Lung (tissue), 12 donors: ENCODE measurements around the gene SEL1L3. TPM values are rescaled to one million over a fixed set of nuclear protein-coding genes. Genes with fewer than 3 reads are reported as not detected.

ENCODE experiments used
- ATAC-seq: fragments of 200-7000 bp; cut with Tn5 transposase; one replicate; pipeline ENCODE4 v1.9.1; 2020; ENCODE audit warnings: moderate number of reproducible peaks; ENCODE audit not compliant: insufficient read depth, low FRiP score
- DNase-seq, 3 donors: peaks; one replicate each; pipeline ENCODE4 v3.0.0-alpha.2; 2013 to 2017
- H3K27ac ChIP-seq, 2 donors: one replicate each; pipeline ENCODE4 v1.5.1; 2013; ENCODE audit warnings: mild to moderate bottlenecking in 2 of 2, moderate library complexity in 2 of 2, control low read depth in 1 of 2, inconsistent platforms in 1 of 2, low read depth in 1 of 2, low read length in 1 of 2
- H3K27me3 ChIP-seq, 3 donors: one replicate each; pipeline ENCODE4 v1.5.1; 2013; ENCODE audit warnings: low read length in 2 of 3; ENCODE audit not compliant: control insufficient read depth in 3 of 3, insufficient read depth in 3 of 3
- H3K36me3 ChIP-seq, 4 donors: one replicate each; pipeline ENCODE4 v1.5.1; 2013; ENCODE audit warnings: low read length in 4 of 4, mild to moderate bottlenecking in 1 of 4, moderate library complexity in 1 of 4; ENCODE audit not compliant: control insufficient read depth in 4 of 4, insufficient read depth in 4 of 4
- H3K4me1 ChIP-seq, 5 donors: one replicate each; pipeline ENCODE4 v1.5.1; 2013; ENCODE audit warnings: low read length in 5 of 5, mild to moderate bottlenecking in 2 of 5, moderate library complexity in 1 of 5; ENCODE audit not compliant: control insufficient read depth in 5 of 5, insufficient read depth in 5 of 5
- H3K4me3 ChIP-seq: one replicate; pipeline ENCODE4 v1.5.1; 2013; ENCODE audit warnings: mild to moderate bottlenecking, control low read depth, moderate library complexity
- H3K9ac ChIP-seq, 2 donors: one replicate each; pipeline ENCODE4 v1.5.1; 2013; ENCODE audit warnings: low read length in 2 of 2, control low read depth in 1 of 2; ENCODE audit not compliant: insufficient read depth in 1 of 2
- H3K9me3 ChIP-seq, 4 donors: one replicate each; pipeline ENCODE4 v1.5.1; 2013; ENCODE audit warnings: low read length in 3 of 4, mild to moderate bottlenecking in 1 of 4, moderate library complexity in 1 of 4; ENCODE audit not compliant: control insufficient read depth in 4 of 4, insufficient read depth in 3 of 4
- WGBS, 2 donors: extraction: QIAGEN DNeasy Blood & Tissue Kit; methylation state at CpG; one replicate each; pipeline ENCODE4 v1.1.7; 2013; 5-methylcytosine and 5-hydroxymethylcytosine counted together
- polyA plus RNA-seq, 2 donors: library from polyadenylated mRNA; stranded (reverse); fragments of 200-250 nt; gene quantifications; one replicate each; pipeline ENCODE4 v1.2.1, GENCODE V29; 2013
- total RNA-seq, 2 donors: library from RNA; depleted of rRNA in 1 of 2; stranded (reverse); fragments of >200 nt in 1 of 2; gene quantifications; one replicate each; pipeline ENCODE4 v1.2.1, GENCODE V29; 2014 to 2021
- TF ChIP-seq, protein P1 (sequence below): IDR thresholded peaks from 2 replicates; pipeline ENCODE4 v1.5.1; 2012; ENCODE audit warnings: mild to moderate bottlenecking; ENCODE audit errors: control extremely low read depth, extremely low read depth
- donor health status: control.
- donor health status: control.
- donor health status: Bipolar disorder and iron deficiency.
- donor health status: healthy.
- donor health status: DM: yes; HTN: yes; CAD: no.

SEL1L3 gene
- total and polyA plus RNA-seq, 4 donors: 29.2 to 93.3 (median 57.1) TPM

DNA sequence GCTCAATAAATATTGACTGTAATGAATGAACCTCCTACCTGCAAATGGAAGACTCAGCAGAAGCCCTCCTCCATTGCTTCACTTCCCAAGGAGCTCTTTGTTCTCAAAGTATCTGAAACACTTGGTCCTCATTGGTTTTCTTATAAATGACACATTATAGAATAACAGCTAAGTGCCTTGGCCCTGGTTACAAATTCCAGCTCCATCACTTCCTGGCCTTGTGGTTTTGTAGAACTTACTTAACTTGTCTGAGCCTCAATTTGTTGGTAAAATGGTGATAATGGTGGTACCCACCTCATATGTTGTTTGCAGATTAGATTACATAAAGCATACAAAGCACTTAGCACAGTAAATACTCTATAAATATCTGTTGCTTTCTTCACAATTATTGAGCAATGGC lies 26.0 kb upstream of the SEL1L3 start:
- ATAC-seq (no peak), DNase-seq (no peak)
- H3K9ac ChIP-seq: no peak overlapping the region
- peaks cover 0 to 41% (median 9%) of the 10 kb centered on the region in 5 donors for H3K4me1 ChIP-seq
- no peak overlapping the region for H3K4me3 ChIP-seq
- H3K36me3 ChIP-seq: no peaks in the 10 kb centered on the region
- no peaks in the 10 kb centered on the region for H3K9me3 ChIP-seq
- TF ChIP-seq, protein P1, sequence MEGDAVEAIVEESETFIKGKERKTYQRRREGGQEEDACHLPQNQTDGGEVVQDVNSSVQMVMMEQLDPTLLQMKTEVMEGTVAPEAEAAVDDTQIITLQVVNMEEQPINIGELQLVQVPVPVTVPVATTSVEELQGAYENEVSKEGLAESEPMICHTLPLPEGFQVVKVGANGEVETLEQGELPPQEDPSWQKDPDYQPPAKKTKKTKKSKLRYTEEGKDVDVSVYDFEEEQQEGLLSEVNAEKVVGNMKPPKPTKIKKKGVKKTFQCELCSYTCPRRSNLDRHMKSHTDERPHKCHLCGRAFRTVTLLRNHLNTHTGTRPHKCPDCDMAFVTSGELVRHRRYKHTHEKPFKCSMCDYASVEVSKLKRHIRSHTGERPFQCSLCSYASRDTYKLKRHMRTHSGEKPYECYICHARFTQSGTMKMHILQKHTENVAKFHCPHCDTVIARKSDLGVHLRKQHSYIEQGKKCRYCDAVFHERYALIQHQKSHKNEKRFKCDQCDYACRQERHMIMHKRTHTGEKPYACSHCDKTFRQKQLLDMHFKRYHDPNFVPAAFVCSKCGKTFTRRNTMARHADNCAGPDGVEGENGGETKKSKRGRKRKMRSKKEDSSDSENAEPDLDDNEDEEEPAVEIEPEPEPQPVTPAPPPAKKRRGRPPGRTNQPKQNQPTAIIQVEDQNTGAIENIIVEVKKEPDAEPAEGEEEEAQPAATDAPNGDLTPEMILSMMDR: no peak
- H3K27me3 ChIP-seq: no peaks in the 10 kb centered on the region
- no peak overlapping the region for H3K27ac ChIP-seq

DNA sequence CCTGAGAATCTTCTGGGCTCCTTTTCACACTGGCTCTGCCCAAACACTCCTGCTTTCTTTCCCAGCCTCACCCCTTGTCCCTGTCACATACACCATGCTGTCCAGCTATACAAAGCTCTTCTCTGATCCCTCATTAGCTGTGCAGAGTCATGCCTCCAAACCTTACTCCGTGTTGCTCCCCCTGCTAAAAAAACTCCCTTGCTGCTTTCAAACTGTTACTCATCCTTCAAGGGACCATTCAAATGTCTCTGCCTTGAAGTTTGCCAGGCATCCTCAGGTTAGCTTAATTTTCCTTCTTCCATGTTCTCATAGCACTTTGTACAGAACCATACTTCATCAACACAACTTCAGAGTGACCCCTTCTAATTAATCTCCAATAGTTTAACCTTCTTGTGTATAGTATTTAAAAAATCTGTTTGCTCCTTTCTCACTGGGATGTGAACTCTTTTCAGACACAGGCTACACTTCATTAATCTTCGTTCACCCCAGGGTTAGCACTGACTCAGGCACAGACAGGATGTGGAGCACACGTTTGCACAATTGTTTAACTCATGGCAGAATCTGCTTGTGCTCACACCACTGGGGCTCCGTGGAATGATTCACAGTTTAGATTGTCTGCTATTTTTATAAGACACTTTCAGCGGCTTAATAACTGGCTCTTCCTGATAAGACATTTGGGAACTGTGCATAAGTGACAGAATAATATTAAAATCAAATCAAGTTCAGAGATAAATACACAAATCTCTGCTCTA lies 21.4 kb upstream of the SEL1L3 start:
- Histone ChIP-seq H3K9me3 (peaks cover 0 to 3% (median 0%) of the 10 kb centered on the region in 4 donors), H3K27me3 (no peaks in the 10 kb centered on the region), H3K4me1 (peaks cover 0 to 14% (median 0%) of the 10 kb centered on the region in 5 donors), H3K36me3 (no peaks in the 10 kb centered on the region), H3K27ac (no peak overlapping the region), H3K4me3 (no peak overlapping the region), H3K9ac (no peak overlapping the region)
- no peak for ATAC-seq
- DNase-seq: peak in 1 of 3 donors; percentile 73
- WGBS, 2 donors: 34 to 37% methylated on average over 5 of the region's 5 CpGs
- TF ChIP-seq, protein P1: no peak

DNA sequence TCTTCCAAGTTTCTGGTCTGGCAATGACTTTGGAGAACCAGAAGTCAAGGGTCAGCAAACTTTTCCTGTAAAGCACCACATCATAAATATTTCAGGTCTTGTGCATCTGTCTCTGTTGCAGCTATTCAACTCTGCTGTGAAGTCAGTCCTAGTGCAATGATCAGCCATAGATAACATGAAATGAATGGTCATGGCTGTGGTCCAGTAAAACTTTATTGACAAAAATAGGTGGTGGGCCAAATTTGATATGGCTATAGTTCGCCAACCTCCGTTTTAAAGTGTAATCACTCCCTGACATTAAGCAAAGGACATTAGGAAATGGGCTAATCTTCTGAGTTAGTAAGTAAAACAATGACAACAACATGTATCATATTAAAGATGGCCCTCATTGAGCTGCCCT lies 20.8 kb upstream of the SEL1L3 start:
- no peak for ATAC-seq
- H3K4me1 ChIP-seq: peaks cover 0 to 14% (median 0%) of the 10 kb centered on the region in 5 donors
- no peaks in the 10 kb centered on the region for H3K27me3 ChIP-seq
- no peak for DNase-seq
- H3K36me3 ChIP-seq: no peaks in the 10 kb centered on the region
- no peak overlapping the region for H3K9ac ChIP-seq
- no peak overlapping the region for H3K27ac ChIP-seq
- no peak overlapping the region for H3K4me3 ChIP-seq
- TF ChIP-seq, protein P1: no peak
- 85 to 88% methylated on average over 2 of the region's 2 CpGs for WGBS, 2 donors
- H3K9me3 ChIP-seq: peaks cover 0 to 3% (median 0%) of the 10 kb centered on the region in 4 donors
